ENCODE data around the gene ESAM. TPM values are rescaled to one million over a fixed set of nuclear protein-coding genes. Genes with fewer than 3 reads are reported as not detected.

Gene ESAM
- total and polyA plus RNA-seq, 10 of the 15 experiments (the other 5 are each of a cell fraction or from before 2014, with no cell fraction given), result 2.7 to 43.6 (median 19.5) TPM

- intact Hi-C loops (cut with micrococcal nuclease; ENCODE audit: unreplicated experiment) (no loop called here), in situ Hi-C loops (cut with MboI) (no loop called here)
- BruUV-seq (replicated peaks), result no TSS peak
- DNase-seq (ENCODE audit: low read depth, low spot score), result no peak
- ChIA-PET POLR2A (interaction anchor here (0.6 to 1.3 kb wide), 3 partner anchors 8 to 21 kb away, joined by 3 to 5 read pairs (median 4); no protein-coding TSS in a partner anchor), CTCF (interaction anchor here (1.7 to 4.1 kb wide), 7 partner anchors 9 to 67 kb away, joined by 5 to 36 read pairs (median 9); partner anchors contain the start of genes ESAM and NRGN), RAD21 (ENCODE audit: unreplicated experiment) (interaction anchor here (1.3 to 2.0 kb wide), 7 partner anchors 8 to 68 kb away, joined by 3 to 7 read pairs (median 4); no protein-coding TSS in a partner anchor), SMC1A (ENCODE audit: uncharacterized antibody, unreplicated experiment) (interaction anchor here (0.8 to 2.6 kb wide), 10 partner anchors 12 to 100 kb away, joined by 3 to 16 read pairs (median 4); partner anchors contain the start of genes SIAE and SPA17)
- Histone ChIP-seq H3K4me1 (ENCODE audit: control insufficient read depth, insufficient read depth, low read length) (peaks cover 7% of the 10 kb centered on the region), H4K20me1 (ENCODE audit: control insufficient read depth, insufficient read depth) (no peaks in the 10 kb centered on the region), H3K27ac (ENCODE audit: control insufficient read depth, insufficient read depth) (no peak overlapping the region), H3K9me3 (replicated peaks; ENCODE audit: control insufficient read depth, insufficient read depth, low read length) (no peaks in the 10 kb centered on the region), H3K27me3 (replicated peaks in 1 of 2; ENCODE audit: control insufficient read depth in 2 of 2, insufficient read depth in 2 of 2, low read length in 1 of 2) (no peaks in the 10 kb centered on the region; a peak in 2 of 4 replicates), H3K79me2 (ENCODE audit: control insufficient read depth, insufficient read depth, low read length) (no peaks in the 10 kb centered on the region), H2AFZ (ENCODE audit: control insufficient read depth, low read depth, low read length) (no peak overlapping the region; the same call in 1 of the 2 replicates), H3K36me3 (ENCODE audit: control insufficient read depth in 2 of 2, insufficient read depth in 2 of 2, low read length in 1 of 2) (no peaks in the 10 kb centered on the region), H3K9ac (ENCODE audit: control insufficient read depth, insufficient read depth, low read length) (no peak overlapping the region), H3K4me2 (ENCODE audit: control insufficient read depth, insufficient read depth) (no peak overlapping the region), H3K4me3 (no peak overlapping the region)
- 13% methylated on average over 6 of the region's 6 CpGs for WGBS (ENCODE audit: insufficient coverage, insufficient replicate concordance, low lambda C conversion rate, missing lambda C conversion rate)
- TF ChIP-seq CHD1 (IDR thresholded peaks at IDR 0.05; ENCODE audit: low read depth, low read length) (no peak), IKZF1 (conservative IDR thresholded peaks at IDR 0.05) (0 out of 2 replicates have a peak, but pooled peaks have one; percentile 6)
- ATAC-seq, result peak; percentile 24
- FAIRE-seq, result no peak
These were observed 36.4 kb downstream of the ESAM start for GRCh38 chr11:124725719-124726105.

GRCh38 chr11:124724979-124725718, 36.9 kb downstream of the ESAM start:
- POLR2A ChIA-PET, result interaction anchor here (1.0 to 2.2 kb wide), 4 partner anchors 17 to 36 kb away, joined by 3 to 10 read pairs (median 4); no protein-coding TSS in a partner anchor
- WGBS (ENCODE audit: insufficient coverage, insufficient replicate concordance, low lambda C conversion rate, missing lambda C conversion rate), result 23% methylated on average over 14 of the region's 14 CpGs
- H3K9ac ChIP-seq (ENCODE audit: control insufficient read depth, insufficient read depth, low read length), result no peak overlapping the region
- no TSS peak for BruUV-seq (replicated peaks)
- CTCF ChIA-PET, result interaction anchor here (0.8 to 4.1 kb wide), 12 partner anchors 9 to 81 kb away, joined by 3 to 36 read pairs (median 8); partner anchors contain the start of genes ESAM, NRGN, SIAE and SPA17
- peak overlapping the region; percentile 7; the same call in 1 of the 2 replicates for H2AFZ ChIP-seq (ENCODE audit: control insufficient read depth, low read depth, low read length)
- ATAC-seq, result peak; percentile 95
- FAIRE-seq, result no peak
- H3K4me2 ChIP-seq (ENCODE audit: control insufficient read depth, insufficient read depth), result peak overlapping the region; percentile 23; the same call in 1 of the 2 replicates
- intact Hi-C loops (cut with micrococcal nuclease; ENCODE audit: unreplicated experiment) (no loop called here), in situ Hi-C loops (cut with MboI) (no loop called here)
- peak; percentile 41 for DNase-seq (ENCODE audit: low read depth, low spot score)
- RAD21 ChIA-PET (ENCODE audit: unreplicated experiment), result interaction anchor here (0.6 to 2.0 kb wide), 9 partner anchors 8 to 68 kb away, joined by 3 to 7 read pairs (median 4); partner anchors contain the start of gene VSIG2
- H4K20me1 ChIP-seq (ENCODE audit: control insufficient read depth, insufficient read depth), result no peaks in the 10 kb centered on the region
- no peaks in the 10 kb centered on the region; a peak in 2 of 4 replicates for H3K27me3 ChIP-seq (replicated peaks in 1 of 2; ENCODE audit: control insufficient read depth in 2 of 2, insufficient read depth in 2 of 2, low read length in 1 of 2)
- H3K9me3 ChIP-seq (replicated peaks; ENCODE audit: control insufficient read depth, insufficient read depth, low read length), result no peaks in the 10 kb centered on the region
- SMC1A ChIA-PET (ENCODE audit: uncharacterized antibody, unreplicated experiment), result interaction anchor here (0.8 to 2.6 kb wide), 16 partner anchors 11 to 100 kb away, joined by 3 to 16 read pairs (median 5); partner anchors contain the start of genes SIAE and SPA17
- no peaks in the 10 kb centered on the region for H3K79me2 ChIP-seq (ENCODE audit: control insufficient read depth, insufficient read depth, low read length)
- no peak overlapping the region for H3K27ac ChIP-seq (ENCODE audit: control insufficient read depth, insufficient read depth)
- no peak overlapping the region for H3K4me3 ChIP-seq
- H3K36me3 ChIP-seq (ENCODE audit: control insufficient read depth in 2 of 2, insufficient read depth in 2 of 2, low read length in 1 of 2), result no peaks in the 10 kb centered on the region
- H3K4me1 ChIP-seq (ENCODE audit: control insufficient read depth, insufficient read depth, low read length), result peaks cover 7% of the 10 kb centered on the region
- no peak for TF ChIP-seq POLR2A (IDR thresholded peaks at IDR 0.05; ENCODE audit: low read depth, low read length)
- TF ChIP-seq IKZF2 (IDR thresholded peaks at IDR 0.05), result peak in 1 of 2 experiments; percentile 38; a peak in 1 of 4 replicates
- no peak for TF ChIP-seq SMAD1 (IDR thresholded peaks at IDR 0.05; ENCODE audit: low read depth, partially characterized antibody)
- TF ChIP-seq CREB1 (IDR thresholded peaks at IDR 0.05; ENCODE audit: low read depth), result no peak
- TF ChIP-seq CHD2 (IDR thresholded peaks at IDR 0.05; ENCODE audit: borderline replicate concordance, low read depth, low read length), result peak; percentile 60; the same call in 1 of the 2 replicates
- TF ChIP-seq ZNF622 (IDR thresholded peaks at IDR 0.05), result no peak
- no peak for TF ChIP-seq USF1 (IDR thresholded peaks at IDR 0.05; ENCODE audit: borderline replicate concordance, extremely low read length, insufficient read depth, low read depth, low read length)
- TF ChIP-seq CHD1 (IDR thresholded peaks at IDR 0.05; ENCODE audit: low read depth, low read length), result no peak
- TF ChIP-seq EZH2 (IDR thresholded peaks at IDR 0.05; ENCODE audit: borderline replicate concordance, control insufficient read depth, low read depth, low read length), result no peak

Measured in GM12878 (cell line).